ENCODE results near the gene SERPINE2.
"Not testable (repeated sequence)": the region's sequence is repeated elsewhere in the genome, so short reads cannot be mapped to it uniquely, and the experiment has no call there.

SERPINE2 gene

GRCh38 chr2:223944703-223945531 is 94.2 kb downstream of the SERPINE2 start, which contains the start of gene WDFY1:
WDFY1 (minus strand) TSS chr2:223945335; CDS start chr2:223945284, 51 bp downstream.
- FAIRE-seq, result no peak
- peak; percentile 72 for DNase-seq (ENCODE audit: low spot score)

DNA sequence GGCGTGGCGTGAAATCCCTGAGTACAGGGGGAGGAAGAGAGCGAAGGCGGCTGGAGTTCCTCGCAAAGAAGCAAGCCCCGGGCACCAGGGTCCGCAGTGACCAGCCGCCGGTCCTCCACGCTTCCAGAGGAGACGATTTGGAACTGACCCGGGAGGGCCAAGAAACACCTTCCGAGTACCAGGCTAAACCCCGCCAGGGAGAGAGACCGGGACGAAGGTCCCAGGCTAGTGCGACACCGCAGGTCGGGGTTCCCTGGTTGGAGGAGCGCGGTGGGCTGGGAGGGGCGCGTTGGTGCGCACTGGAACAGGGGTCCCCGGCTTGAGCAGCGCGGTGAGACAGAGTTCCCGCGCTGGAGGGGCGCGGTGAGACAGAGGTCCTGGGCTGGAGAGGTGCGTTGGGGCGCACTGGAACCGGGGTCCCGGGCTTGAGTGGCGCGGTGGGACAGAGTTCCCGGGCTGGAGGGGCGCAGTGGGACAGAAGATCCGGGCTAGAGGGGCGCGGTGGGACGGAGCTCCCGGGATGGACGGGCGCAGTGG is 94.9 kb downstream of the SERPINE2 start:
- FAIRE-seq (no peak), DNase-seq (ENCODE audit: low spot score) (peak; percentile 31)

GRCh38 chr2:223943561-223944008 is 95.5 kb downstream of the SERPINE2 start:
- DNase-seq (ENCODE audit: low spot score) (peak; percentile 68), FAIRE-seq (peak; percentile 53)

DNA sequence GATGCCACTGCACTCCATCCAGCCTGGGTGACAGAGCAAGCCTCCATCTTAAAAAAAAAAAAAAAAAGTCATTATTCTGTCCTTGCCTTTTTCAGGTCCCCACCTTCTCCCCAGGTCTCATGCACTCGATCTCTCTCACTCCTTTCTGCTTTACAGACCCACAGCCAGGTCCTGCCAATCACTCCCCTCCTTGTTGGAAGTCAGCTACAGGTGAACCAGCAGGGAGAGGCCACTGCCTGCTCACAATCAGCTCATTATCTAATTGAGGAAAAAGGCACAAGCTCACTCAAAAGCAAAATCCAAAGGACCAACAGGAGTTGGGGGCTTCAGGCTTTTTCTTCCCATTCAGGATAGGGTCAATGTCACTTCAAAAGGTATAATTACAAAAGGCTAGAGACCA is 96.0 kb downstream of the SERPINE2 start:
- DNase-seq (ENCODE audit: low spot score) (no peak), FAIRE-seq (no peak)

- DNase-seq (ENCODE audit: low spot score), result peak; percentile 95
- FAIRE-seq, result peak; percentile 91
Observed at GRCh38 chr2:223941579-223942277, 97.4 kb downstream of the SERPINE2 start.

DNA sequence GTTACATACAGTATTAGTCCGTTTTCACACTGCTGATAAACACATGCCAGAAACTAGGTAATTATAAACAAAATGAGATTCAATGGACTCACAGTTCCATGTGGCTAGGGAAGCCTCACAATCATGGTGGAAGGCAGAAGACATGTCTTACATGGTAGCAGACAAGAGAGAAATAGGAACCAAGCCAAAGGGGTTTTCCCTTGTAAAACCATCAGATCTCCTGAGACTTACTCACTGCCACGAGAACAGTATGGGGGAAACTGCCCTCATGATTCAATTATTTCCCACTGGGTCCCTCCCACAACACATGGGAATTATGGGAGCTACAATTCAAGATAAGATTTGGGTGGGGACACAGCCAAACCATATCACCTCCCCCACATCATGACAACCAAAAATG is 99.6 kb downstream of the SERPINE2 start:
- not testable (repeated sequence) for FAIRE-seq
- DNase-seq (ENCODE audit: low spot score), result peak; percentile 49

- FAIRE-seq (no peak), DNase-seq (ENCODE audit: low spot score) (no peak)
Observed at GRCh38 chr2:223937535-223937934, 101.6 kb downstream of the SERPINE2 start.

DNA sequence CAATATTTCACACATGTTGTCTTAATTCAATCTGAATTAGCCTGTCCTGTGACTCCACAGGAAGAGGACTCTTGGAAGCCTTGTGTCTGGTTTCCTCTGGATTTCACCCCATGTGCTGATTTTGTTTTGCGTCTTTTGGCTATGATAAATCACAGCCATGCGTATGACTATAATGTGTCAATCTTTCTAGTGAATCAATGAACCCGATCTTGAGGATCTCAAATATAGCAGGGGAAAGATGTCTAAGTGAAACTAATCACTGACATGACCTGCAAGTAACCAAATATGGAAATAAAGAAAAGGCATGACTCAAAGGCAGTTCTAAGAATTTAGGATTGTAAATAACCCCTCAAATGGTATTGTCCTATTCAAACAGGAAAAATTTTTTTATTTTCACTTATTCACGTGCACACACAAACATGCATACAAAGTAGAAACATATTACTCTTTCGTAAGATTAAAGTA is 102.2 kb downstream of the SERPINE2 start:
- DNase-seq (ENCODE audit: low spot score) (no peak), FAIRE-seq (no peak)

DNA sequence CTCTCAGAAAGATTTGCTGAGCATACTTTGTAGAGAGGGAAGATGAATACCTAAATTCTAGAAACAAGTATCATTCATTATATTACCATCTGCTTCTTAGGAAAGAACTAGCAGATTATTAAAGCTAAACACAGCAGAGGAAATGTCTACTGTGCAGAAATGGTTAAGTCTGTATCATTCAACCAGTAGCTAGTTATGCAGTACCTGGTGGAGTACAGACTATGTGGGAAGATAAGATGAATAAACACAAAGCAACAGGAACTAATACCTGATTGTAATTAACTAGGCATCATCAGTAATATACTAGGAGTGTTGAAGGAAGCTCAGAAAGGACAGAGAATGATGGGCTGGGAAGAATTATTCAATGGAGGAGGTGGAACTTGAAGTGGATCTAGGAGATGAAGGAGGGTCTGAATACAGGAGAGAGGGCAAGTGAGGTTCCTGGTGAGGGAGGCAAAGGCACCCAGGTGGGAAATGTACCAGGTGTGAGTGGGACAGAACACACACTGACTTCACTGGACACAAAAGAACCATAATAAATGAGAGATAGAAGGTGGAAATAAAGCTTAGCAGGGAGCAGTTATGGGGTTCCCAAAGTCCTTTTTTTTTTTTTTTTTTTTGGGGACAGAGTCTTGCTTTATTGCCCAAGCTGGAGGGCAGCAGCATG is 103.5 kb downstream of the SERPINE2 start:
- DNase-seq (ENCODE audit: low spot score), result no peak

GRCh38 chr2:223934870-223935269 is 104.2 kb downstream of the SERPINE2 start:
- no peak for FAIRE-seq

More for the DNA sequence above, 103.5 kb downstream of the SERPINE2 start:
- FAIRE-seq, result no peak

DNA sequence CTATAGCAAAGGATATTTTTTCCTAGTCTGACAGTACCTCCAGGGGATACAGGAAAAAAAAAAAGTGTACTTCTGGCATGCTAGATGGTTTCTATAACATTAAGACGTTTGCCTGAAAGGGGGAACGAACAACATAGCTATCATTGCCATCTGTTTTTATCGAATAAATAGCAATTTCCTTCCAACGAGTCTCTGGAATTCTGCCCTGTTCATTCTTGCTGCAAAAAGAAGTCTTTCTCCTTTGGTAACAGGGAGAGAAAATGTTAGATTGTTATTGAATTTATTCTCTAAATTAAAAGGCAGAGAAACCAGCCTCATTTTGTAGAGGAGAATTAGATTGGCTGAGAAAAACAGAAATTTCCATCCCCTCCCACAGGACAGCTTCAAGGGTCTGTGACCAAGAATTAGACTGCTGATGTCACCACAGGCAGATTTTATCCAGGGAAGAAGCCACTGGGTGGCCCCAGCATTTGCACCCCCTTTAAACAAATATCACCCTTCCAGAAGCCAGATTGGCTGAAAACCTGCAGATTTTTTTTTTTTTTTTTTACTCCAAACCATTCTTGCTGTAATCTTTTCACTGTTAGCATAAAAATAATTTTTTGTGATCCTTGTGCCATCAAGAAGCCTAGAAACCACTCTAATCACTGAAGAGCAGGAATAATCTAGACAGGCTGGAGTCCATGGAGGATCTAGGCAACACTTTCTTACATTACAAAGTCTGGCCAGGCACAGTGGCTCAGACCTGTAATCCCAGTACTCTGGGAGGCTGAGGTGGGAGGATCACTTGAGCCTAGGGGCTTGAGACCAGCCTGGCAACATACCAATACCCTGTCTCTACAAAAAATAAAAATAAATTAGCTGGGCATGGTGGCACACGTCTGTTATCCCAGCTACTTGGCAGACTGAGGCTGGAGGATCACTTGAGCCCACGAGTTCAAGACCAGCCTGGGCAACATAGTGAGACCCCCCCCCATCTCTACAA is 106.0 kb downstream of the SERPINE2 start:
- no peak for FAIRE-seq
- DNase-seq (ENCODE audit: low spot score), result no peak

More at GRCh38 chr2:223934870-223935269, 104.2 kb downstream of the SERPINE2 start:
- DNase-seq (ENCODE audit: low spot score), result no peak

DNA sequence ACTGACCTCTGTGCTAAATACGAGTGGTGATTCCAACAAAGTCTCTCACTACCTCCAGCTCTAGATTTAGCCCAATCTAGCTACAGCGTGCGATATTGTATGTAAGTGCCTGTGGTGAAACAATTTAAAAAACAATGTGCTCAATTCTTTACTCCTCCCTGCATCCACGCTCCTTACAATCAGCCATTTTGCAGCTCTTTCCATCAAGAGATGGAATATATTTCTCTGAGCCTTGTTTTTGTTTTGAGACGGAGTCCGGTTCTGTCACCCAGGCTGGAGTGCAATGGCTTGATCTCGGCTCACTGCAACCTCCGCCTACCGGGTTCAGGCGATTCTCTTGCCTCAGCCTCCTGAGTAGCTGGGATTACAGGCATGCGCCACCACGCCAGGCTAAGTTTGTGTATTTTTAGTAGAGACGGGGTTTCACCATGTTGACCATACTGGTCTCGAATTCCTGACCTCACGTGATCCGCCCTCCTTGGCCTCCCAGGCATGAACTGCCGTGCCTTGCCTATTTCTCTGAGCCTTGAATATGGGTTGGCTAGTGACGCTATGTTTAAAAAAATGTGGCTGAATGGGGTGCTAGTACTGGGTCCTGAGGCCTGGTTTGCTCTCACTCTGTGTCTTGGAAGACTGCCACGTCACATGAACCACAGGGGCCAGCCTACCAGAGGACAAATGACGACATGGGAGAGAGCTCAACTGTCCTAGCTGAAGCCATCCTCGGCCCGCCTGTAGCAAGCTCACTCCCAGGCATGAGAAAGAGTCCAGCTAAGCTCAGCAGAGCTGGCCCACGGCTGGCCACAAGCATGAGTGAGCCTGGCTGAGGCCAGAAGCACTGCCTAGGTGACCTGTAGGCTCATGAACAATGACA is 108.7 kb downstream of the SERPINE2 start:
- FAIRE-seq (peak; percentile 84), DNase-seq (ENCODE audit: low spot score) (peak; percentile 77)

DNA sequence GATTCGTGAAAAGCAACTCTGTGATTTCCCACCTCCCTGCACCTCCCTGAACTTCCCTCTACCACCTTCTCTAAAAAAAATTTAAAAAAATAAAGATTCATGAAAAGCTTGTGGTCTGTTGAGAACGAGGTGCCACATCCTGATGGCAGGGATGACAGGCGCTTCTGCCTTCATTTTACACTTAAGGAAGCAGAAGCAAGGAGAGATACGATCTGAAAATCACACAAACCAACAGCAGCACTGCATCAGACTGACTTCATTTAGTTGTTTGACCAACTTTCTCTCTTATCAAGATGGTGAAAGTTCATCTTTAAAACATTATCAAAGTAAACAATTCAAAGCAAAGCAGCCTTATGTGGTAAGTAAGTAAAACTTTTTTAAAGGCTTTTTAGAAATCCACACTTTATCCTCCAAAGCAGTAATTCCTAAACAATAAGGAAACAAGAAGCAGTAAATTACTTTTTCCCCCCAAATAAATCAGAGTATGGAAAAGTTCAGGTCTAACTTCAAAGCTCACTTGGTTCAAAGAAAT is 109.4 kb downstream of the SERPINE2 start:
- FAIRE-seq, result no peak
- DNase-seq (ENCODE audit: low spot score), result no peak

GRCh38 chr2:223928113-223929006 is 110.7 kb downstream of the SERPINE2 start:
- FAIRE-seq (no peak), DNase-seq (ENCODE audit: low spot score) (no peak)

GRCh38 chr2:223925106-223925505 is 114.0 kb downstream of the SERPINE2 start:
- FAIRE-seq (no peak), DNase-seq (ENCODE audit: low spot score) (no peak)
